ENCODE measurements around the gene SYT5. TPM values are rescaled to one million over a fixed set of nuclear protein-coding genes. Genes with fewer than 3 reads are reported as not detected.

Gene SYT5
- total and polyA plus RNA-seq, 2 experiments from 2014 or later = 0.98 to 1.4 TPM

DNA sequence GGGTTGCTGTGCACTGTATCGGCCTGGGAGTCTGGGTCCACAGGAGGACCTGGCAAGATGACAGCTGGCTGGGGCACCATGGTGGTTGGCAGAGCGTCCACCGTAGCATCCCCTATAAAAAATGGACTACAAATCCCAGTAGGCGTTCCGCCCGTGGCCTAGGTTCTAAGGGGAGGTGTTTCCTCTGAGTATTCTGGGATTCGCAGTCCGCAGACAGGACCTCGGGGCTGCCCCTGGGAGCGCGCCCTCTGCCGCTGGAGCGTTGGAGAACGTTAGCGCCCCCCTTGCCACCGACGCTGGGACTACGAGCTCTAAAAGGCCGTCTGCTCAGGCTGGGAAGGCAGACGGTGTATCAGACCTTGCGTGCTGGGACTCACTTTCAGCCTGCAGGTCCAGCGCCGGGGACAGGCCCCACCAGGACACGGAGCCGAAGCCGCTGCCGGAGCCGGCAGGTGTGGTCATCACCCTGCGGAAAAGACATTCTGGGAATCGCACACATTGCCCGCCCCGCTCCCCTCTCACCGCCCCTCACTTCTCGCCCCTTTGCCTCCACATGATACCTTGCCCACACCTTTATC lies 14.0 kb downstream of the SYT5 start:
- TF ChIP-seq CTCF (IDR thresholded peaks at IDR 0.05; ENCODE audit: poor library complexity) (peak; percentile 74), EZH2 (IDR thresholded peaks at IDR 0.05; ENCODE audit: borderline replicate concordance) (no peak)
- H3K27me3 ChIP-seq = peaks cover 32% of the 10 kb centered on the region
- H3K27ac ChIP-seq = no peak overlapping the region
- 4% methylated on average over 28 of the region's 34 CpGs for WGBS (ENCODE audit: low lambda C conversion rate, missing lambda C conversion rate)
- peak overlapping the region; percentile 77 for H2AFZ ChIP-seq
- H3K79me2 ChIP-seq = no peaks in the 10 kb centered on the region
- no peaks in the 10 kb centered on the region for H3K9me3 ChIP-seq (ENCODE audit: low read depth)
- no peaks in the 10 kb centered on the region for H3K36me3 ChIP-seq (replicated peaks; ENCODE audit: insufficient read depth, low read depth)
- H4K20me1 ChIP-seq (ENCODE audit: insufficient read depth, poor library complexity, severe bottlenecking) = no peaks in the 10 kb centered on the region
- no peaks in the 10 kb centered on the region for H3K9me2 ChIP-seq (replicated peaks; ENCODE audit: insufficient read depth)
- peak; percentile 90 for DNase-seq (ENCODE audit: low spot score)
- H3K4me1 ChIP-seq (ENCODE audit: insufficient read depth) = peaks cover 3% of the 10 kb centered on the region
- H3K4me2 ChIP-seq = peak overlapping the region; percentile 88
- H3K4me3 ChIP-seq = peak overlapping the region; percentile 7

DNA sequence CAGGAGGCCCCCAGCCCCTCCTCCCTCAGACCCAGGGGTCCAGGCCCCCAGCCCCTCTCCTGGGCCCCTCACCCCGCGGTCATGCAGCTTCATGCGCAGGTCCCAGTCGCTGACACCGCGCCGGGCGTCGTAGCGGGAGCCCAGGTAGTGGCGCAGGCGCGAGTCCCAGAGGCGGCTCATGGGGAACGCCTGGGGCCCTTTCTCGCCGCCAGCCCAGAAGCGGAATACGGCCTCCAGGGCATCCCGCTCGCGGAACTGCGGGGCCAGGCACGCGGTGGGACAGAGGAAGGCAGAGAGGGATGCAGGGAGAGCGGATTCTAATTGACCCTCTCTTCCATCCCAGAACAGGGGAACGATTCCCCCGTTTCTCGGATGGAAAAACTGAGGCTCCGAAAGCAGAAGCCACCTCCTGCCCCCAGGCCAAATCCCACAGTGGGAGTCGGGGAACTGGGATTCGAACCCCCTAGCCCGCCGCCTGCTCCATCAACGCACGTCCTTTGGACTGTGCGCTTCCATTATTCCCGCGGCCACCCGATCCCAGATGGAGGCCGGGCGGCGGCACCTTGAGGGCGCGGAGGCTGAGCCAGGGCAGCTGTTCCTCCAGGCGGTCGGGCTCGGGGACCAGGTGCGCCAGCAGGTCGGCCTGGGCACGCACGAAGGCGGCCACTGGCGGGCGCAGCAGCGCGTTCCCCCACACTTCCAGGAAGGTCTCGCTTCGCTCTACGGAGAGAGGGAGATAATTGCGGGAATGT lies 18.3 kb downstream of the SYT5 start:
- Histone ChIP-seq H3K9me2 (replicated peaks; ENCODE audit: insufficient read depth) (no peaks in the 10 kb centered on the region), H3K36me3 (replicated peaks; ENCODE audit: insufficient read depth, low read depth) (no peaks in the 10 kb centered on the region), H3K4me3 (no peak overlapping the region), H3K4me2 (no peak overlapping the region), H3K9me3 (ENCODE audit: low read depth) (no peaks in the 10 kb centered on the region), H2AFZ (no peak overlapping the region), H4K20me1 (ENCODE audit: insufficient read depth, poor library complexity, severe bottlenecking) (no peaks in the 10 kb centered on the region), H3K79me2 (no peaks in the 10 kb centered on the region), H3K4me1 (ENCODE audit: insufficient read depth) (no peaks in the 10 kb centered on the region), H3K27me3 (peaks cover 33% of the 10 kb centered on the region), H3K27ac (no peak overlapping the region)
- no peak for TF ChIP-seq EZH2 (IDR thresholded peaks at IDR 0.05; ENCODE audit: borderline replicate concordance)
- DNase-seq (ENCODE audit: low spot score) = no peak
- WGBS (ENCODE audit: low lambda C conversion rate, missing lambda C conversion rate) = 66% methylated on average over 60 of the region's 61 CpGs

GRCh38 chr19:55160986-55161365 lies 19.1 kb downstream of the SYT5 start:
- H3K27ac ChIP-seq = no peak overlapping the region
- H3K27me3 ChIP-seq = peaks cover 41% of the 10 kb centered on the region

More at GRCh38 chr19:55160986-55161365, 19.1 kb downstream of the SYT5 start:
- Histone ChIP-seq H3K36me3 (replicated peaks; ENCODE audit: insufficient read depth, low read depth) (no peaks in the 10 kb centered on the region), H3K4me2 (no peak overlapping the region), H3K79me2 (no peaks in the 10 kb centered on the region), H3K9me2 (replicated peaks; ENCODE audit: insufficient read depth) (no peaks in the 10 kb centered on the region), H3K4me1 (ENCODE audit: insufficient read depth) (no peaks in the 10 kb centered on the region), H3K9me3 (ENCODE audit: low read depth) (no peaks in the 10 kb centered on the region), H3K4me3 (no peak overlapping the region), H2AFZ (no peak overlapping the region), H4K20me1 (ENCODE audit: insufficient read depth, poor library complexity, severe bottlenecking) (no peaks in the 10 kb centered on the region)
- no peak for DNase-seq (ENCODE audit: low spot score)
- TF ChIP-seq CTCF (IDR thresholded peaks at IDR 0.05; ENCODE audit: poor library complexity) = no peak
- TF ChIP-seq EZH2phosphoT487 (IDR thresholded peaks at IDR 0.05; ENCODE audit: low read depth, severe bottlenecking, unreplicated experiment) = no peak
- no peak for TF ChIP-seq EZH2 (IDR thresholded peaks at IDR 0.05; ENCODE audit: borderline replicate concordance)
- WGBS (ENCODE audit: low lambda C conversion rate, missing lambda C conversion rate) = 41% methylated on average over 22 of the region's 32 CpGs

Measured in hepatocyte (in vitro differentiated cells).